H1 (cell line): ENCODE results near the gene MRGPRX2. TPM values are rescaled to one million over a fixed set of nuclear protein-coding genes. Genes with fewer than 3 reads are reported as not detected.

Experiments
- CTCF ChIA-PET: fragments of 300-600 bp; sonication (Branson Sonifier 250); formaldehyde crosslinking; loops from one replicate; lab custom pipeline; 2021; ENCODE audit not compliant: partially characterized antibody; lab: Charles Lee
- POLR2A ChIA-PET: fragments of 300-600 bp; sonication (Branson Sonifier 250); formaldehyde crosslinking; loops from one replicate; lab custom pipeline; 2021; ENCODE audit warnings: inconsistent platforms; ENCODE audit not compliant: partially characterized antibody; lab: Charles Lee
- DNase-seq, 2 experiments: peaks; one replicate each; pipeline versions ENCODE4 v3.0.0 to v3.0.0-alpha.2; 2010 to 2022; ENCODE audit warnings: low spot score in 2 of 2, low read depth in 1 of 2, mixed read lengths in 1 of 2
- FAIRE-seq: peaks from 2 replicates; lab custom pipeline; 2011; peaks lifted over from hg19 to GRCh38; lab: Jason Lieb, UNC
- H2AFZ ChIP-seq: 2 replicates; pipeline ENCODE4 v1.8.1; 2012; ENCODE audit warnings: low read length, inconsistent platforms
- H2AK5ac ChIP-seq: 2 replicates; pipeline ENCODE4 v1.6.1; 2013; ENCODE audit warnings: low read depth, low read length
- H2BK120ac ChIP-seq: replicated peaks from 2 replicates; pipeline ENCODE3; 2013; ENCODE audit warnings: low read depth, low read length, inconsistent platforms
- H2BK12ac ChIP-seq: 2 replicates; pipeline ENCODE4 v1.6.1; 2013; ENCODE audit warnings: low read depth, low read length
- H2BK15ac ChIP-seq: 2 replicates; pipeline ENCODE4 v1.6.1; 2013; ENCODE audit warnings: low read length
- H2BK20ac ChIP-seq: 2 replicates; pipeline ENCODE4 v1.6.1; 2013; ENCODE audit warnings: low read length
- H2BK5ac ChIP-seq: 2 replicates; pipeline ENCODE4 v1.6.1; 2013; ENCODE audit warnings: low read depth, low read length
- H3K14ac ChIP-seq: 2 replicates; pipeline ENCODE4 v1.6.1; 2013; ENCODE audit warnings: inconsistent platforms; ENCODE audit not compliant: insufficient read length
- H3K18ac ChIP-seq: 2 replicates; pipeline ENCODE4 v1.6.1; 2013; ENCODE audit warnings: low read length; ENCODE audit errors: extremely low read depth
- H3K23ac ChIP-seq: 2 replicates; pipeline ENCODE4 v1.6.1; 2013; ENCODE audit warnings: inconsistent platforms; ENCODE audit not compliant: insufficient read length
- H3K23me2 ChIP-seq: 2 replicates; pipeline ENCODE4 v1.6.1; 2013; ENCODE audit warnings: low read depth, low read length
- H3K27ac ChIP-seq: 2 replicates; pipeline ENCODE4 v1.6.1; 2011; ENCODE audit warnings: low read depth, low read length, inconsistent platforms
- H3K27me3 ChIP-seq, 4 experiments: replicated peaks in 1 of 4; 1 replicate in 1 of 4; 2 replicates in 3 of 4; pipeline versions ENCODE4 v1.6.1 to v1.8.1; 2011 to 2013; ENCODE audit warnings: low read length in 3 of 4, mild to moderate bottlenecking in 3 of 4, inconsistent platforms in 2 of 4, mixed read lengths in 2 of 4, moderate library complexity in 1 of 4; ENCODE audit not compliant: control insufficient read depth in 3 of 4, insufficient read depth in 3 of 4; ENCODE audit errors: extremely low read depth in 1 of 4
- H3K36me3 ChIP-seq, 4 experiments: 2 replicates each; pipeline versions ENCODE4 v1.6.1 to v1.8.1; 2011 to 2013; ENCODE audit warnings: mild to moderate bottlenecking in 4 of 4, low read length in 3 of 4, moderate library complexity in 2 of 4, control low read depth in 1 of 4, inconsistent platforms in 1 of 4; ENCODE audit not compliant: insufficient read depth in 4 of 4, control insufficient read depth in 2 of 4
- H3K4ac ChIP-seq: replicated peaks from 2 replicates; pipeline ENCODE3; 2013; ENCODE audit warnings: low read length, low read depth, mixed read lengths, inconsistent platforms; ENCODE audit not compliant: insufficient read length
- H3K4me1 ChIP-seq, 4 experiments: replicated peaks in 1 of 4; 1 replicate in 1 of 4; 2 replicates in 3 of 4; pipeline versions ENCODE4 v1.6.1 to v1.8.1; 2011 to 2013; ENCODE audit warnings: low read length in 3 of 4, inconsistent platforms in 2 of 4, mixed read lengths in 1 of 4; ENCODE audit not compliant: insufficient read depth in 4 of 4, control insufficient read depth in 3 of 4
- H3K4me2 ChIP-seq, 2 experiments: 2 replicates each; pipeline versions ENCODE4 v1.6.1 to v1.8.1; 2011 to 2013; ENCODE audit warnings: low read depth in 2 of 2, low read length in 2 of 2, control low read depth in 1 of 2, inconsistent platforms in 1 of 2, mild to moderate bottlenecking in 1 of 2; ENCODE audit not compliant: insufficient read depth in 1 of 2
- H3K4me3 ChIP-seq, 4 experiments: fragments of 200-600, 300-600 bp in 1 of 4; sonication (generic), shearing (Covaris generic), sonication (Bioruptor Twin) in 1 of 4; 2 replicates each; pipeline versions ENCODE4 v1.5.1 to v1.8.1; 2011 to 2016; ENCODE audit warnings: low read length in 4 of 4, low read depth in 3 of 4, control low read depth in 2 of 4, inconsistent platforms in 2 of 4, mild to moderate bottlenecking in 2 of 4, mixed read lengths in 1 of 4, moderate library complexity in 1 of 4; ENCODE audit not compliant: insufficient read depth in 2 of 4; ENCODE audit errors: extremely low read depth in 1 of 4
- H3K56ac ChIP-seq: replicated peaks from 2 replicates; pipeline ENCODE3; 2013; ENCODE audit warnings: low read depth, mild to moderate bottlenecking, mixed read lengths, low read length, inconsistent platforms; ENCODE audit not compliant: insufficient read length
- H3K79me1 ChIP-seq: 2 replicates; pipeline ENCODE4 v1.6.1; 2013; ENCODE audit warnings: low read depth, low read length, control low read depth
- H3K79me2 ChIP-seq, 2 experiments: 2 replicates each; pipeline versions ENCODE4 v1.6.1 to v1.8.1; 2012 to 2013; ENCODE audit warnings: low read length in 2 of 2, mild to moderate bottlenecking in 2 of 2, inconsistent platforms in 1 of 2; ENCODE audit not compliant: insufficient read depth in 2 of 2, control insufficient read depth in 1 of 2
- H3K9ac ChIP-seq, 4 experiments: replicated peaks in 1 of 4; 1 replicate in 1 of 4; 2 replicates in 3 of 4; pipeline versions ENCODE4 v1.6.1 to v1.8.1; 2011 to 2013; ENCODE audit warnings: low read depth in 3 of 4, low read length in 3 of 4, control low read depth in 2 of 4, mild to moderate bottlenecking in 2 of 4, moderate library complexity in 2 of 4, inconsistent platforms in 1 of 4; ENCODE audit errors: extremely low read depth in 1 of 4
- H3K9me3 ChIP-seq, 2 experiments: 2 replicates each; pipeline versions ENCODE4 v1.6.1 to v1.8.1; 2012 to 2013; ENCODE audit warnings: mild to moderate bottlenecking in 2 of 2, moderate library complexity in 2 of 2, control low read depth in 1 of 2, inconsistent platforms in 1 of 2, low read depth in 1 of 2, low read length in 1 of 2, mixed read lengths in 1 of 2; ENCODE audit not compliant: insufficient read depth in 2 of 2
- H4K20me1 ChIP-seq, 2 experiments: replicated peaks in 1 of 2; 2 replicates each; pipeline versions ENCODE3 to v1.8.1; 2011 to 2013; ENCODE audit warnings: inconsistent platforms in 2 of 2, low read length in 2 of 2, mild to moderate bottlenecking in 1 of 2; ENCODE audit not compliant: insufficient read depth in 2 of 2, control insufficient read depth in 1 of 2
- H4K5ac ChIP-seq: 2 replicates; pipeline ENCODE4 v1.6.1; 2013; ENCODE audit warnings: low read length, low read depth, mixed read lengths, inconsistent platforms; ENCODE audit not compliant: insufficient read length
- H4K8ac ChIP-seq: 2 replicates; pipeline ENCODE4 v1.8.0; 2013; ENCODE audit warnings: mild to moderate bottlenecking, moderate library complexity, low read length, inconsistent platforms; ENCODE audit not compliant: insufficient read depth; ENCODE audit errors: extremely low read depth
- H4K91ac ChIP-seq: replicated peaks from 2 replicates; pipeline ENCODE3; 2013; ENCODE audit warnings: low read length, mixed read lengths, inconsistent platforms; ENCODE audit not compliant: insufficient read length
- FOSL1 ChIP-seq: IDR thresholded peaks from 2 replicates; pipeline ENCODE4 v1.6.1; 2011; ENCODE audit warnings: mild to moderate bottlenecking, low read depth, low read length, moderate library complexity; ENCODE audit not compliant: insufficient read depth
- JUN ChIP-seq: IDR thresholded peaks from 2 replicates; pipeline ENCODE4 v1.6.1; 2011; ENCODE audit warnings: low read depth, mild to moderate bottlenecking, improper control_type of control experiment, low read length
- POLR2AphosphoS5 ChIP-seq: IDR thresholded peaks from 2 replicates; pipeline ENCODE4 v1.6.1; 2011; ENCODE audit warnings: low read depth, low read length
- SIX5 ChIP-seq: IDR thresholded peaks from 2 replicates; pipeline ENCODE4 v1.6.1; 2011; ENCODE audit warnings: mild to moderate bottlenecking, low read depth, low read length
- SP1 ChIP-seq: IDR thresholded peaks from 2 replicates; pipeline ENCODE4 v1.6.1; 2011; ENCODE audit warnings: low read depth, low read length
- SRF ChIP-seq: IDR thresholded peaks from 2 replicates; pipeline ENCODE4 v1.6.1; 2011; ENCODE audit warnings: mild to moderate bottlenecking, low read depth, low read length, moderate library complexity
- TAF1 ChIP-seq: IDR thresholded peaks from 2 replicates; pipeline ENCODE4 v1.6.1; 2011; ENCODE audit warnings: mild to moderate bottlenecking, low read depth, low read length
- TEAD4 ChIP-seq: IDR thresholded peaks from 2 replicates; pipeline ENCODE4 v1.6.1; 2012; ENCODE audit warnings: low read depth, low read length, inconsistent platforms, mixed read lengths
- WGBS, 2 experiments: shearing (Covaris generic) in 1 of 2; methylation state at CpG; one replicate each; pipeline versions ENCODE4 v1.1.6 to v1.1.7; 2013 to 2015; ENCODE audit warnings: low lambda C conversion rate in 2 of 2, mixed read lengths in 2 of 2, inconsistent platforms in 1 of 2, low coverage in 1 of 2, missing lambda C conversion rate in 1 of 2; ENCODE audit not compliant: insufficient replicate concordance in 2 of 2, insufficient coverage in 1 of 2, insufficient read length in 1 of 2; ENCODE audit errors: extremely low coverage in 1 of 2, missing lambda C conversion rate in 1 of 2; 5-methylcytosine and 5-hydroxymethylcytosine counted together
- polyA plus RNA-seq, 7 experiments: library from polyadenylated mRNA; depleted of rRNA in 3 of 7; stranded (reverse) in 5 of 7; unstranded in 2 of 7; fragments of >200 nt in 5 of 7; fragments of 200-250 nt in 2 of 7; gene quantifications; 1 replicate in 5 of 7; 2 replicates in 1 of 7; 4 replicates in 1 of 7; pipeline versions ENCODE4 v1.2.1 to v1.2.3, GENCODE V29; 2011 to 2013; ENCODE audit warnings: missing spikeins in 2 of 7, mixed read lengths in 2 of 7
- total RNA-seq: library from RNA; stranded (reverse); fragmentation: NEBNext Ultra II Directional; extraction: Animal tissue kit (Norgen Biotek cat#: 25700); gene quantifications from 2 replicates; pipeline ENCODE4 v1.2.1, GENCODE V29; 2021

MRGPRX2 gene
- total and polyA plus RNA-seq, 2 of the 8 experiments (the other 6 are each of a cell fraction or from before 2014, with no cell fraction given), result not detected

- H3K4me3 ChIP-seq, result no peak overlapping the region
- H2BK12ac ChIP-seq, result no peak overlapping the region
- H3K23me2 ChIP-seq, result no peaks in the 10 kb centered on the region; the same call in 1 of the 2 replicates
- no peak overlapping the region for H2BK20ac ChIP-seq
- no peak overlapping the region for H3K27ac ChIP-seq
- no peak for TF ChIP-seq SP1
- no peak for TF ChIP-seq POLR2AphosphoS5
- TF ChIP-seq FOSL1, result no peak
- TF ChIP-seq TEAD4, result no peak
- no peak for TF ChIP-seq SIX5
- no peak for TF ChIP-seq JUN
- no peak for TF ChIP-seq SRF
- no peak for TF ChIP-seq TAF1
- no peak overlapping the region for H4K5ac ChIP-seq
- H3K4ac ChIP-seq, result no peak overlapping the region
- no peak overlapping the region for H3K14ac ChIP-seq
- H4K91ac ChIP-seq, result no peak overlapping the region
- no peak overlapping the region for H2BK120ac ChIP-seq
- no peaks in the 10 kb centered on the region for H4K20me1 ChIP-seq
- H3K9me3 ChIP-seq, result no peaks in the 10 kb centered on the region
- H2AK5ac ChIP-seq, result no peak overlapping the region
- no peak overlapping the region for H3K4me2 ChIP-seq
- H3K18ac ChIP-seq, result no peak overlapping the region
- H3K79me2 ChIP-seq, result no peaks in the 10 kb centered on the region
- H2AFZ ChIP-seq, result no peak overlapping the region
- FAIRE-seq (no peak), DNase-seq (no peak)
- ChIA-PET CTCF (interaction anchor here (1.5 to 5.1 kb wide), 3 partner anchors 9 to 20 kb away, joined by 3 to 34 read pairs (median 7); no protein-coding TSS in a partner anchor), POLR2A (no interaction called here)
- no peak overlapping the region for H3K9ac ChIP-seq
- no peaks in the 10 kb centered on the region for H3K36me3 ChIP-seq
- no peak overlapping the region for H4K8ac ChIP-seq
- H2BK15ac ChIP-seq, result no peak overlapping the region
- H3K27me3 ChIP-seq, result no peaks in the 10 kb centered on the region
- 83% methylated on average over 4 of the region's 4 CpGs; no CpG with 5 or more reads in 1 of the 2 experiments for WGBS, 2 experiments
- H3K4me1 ChIP-seq, result no peaks in the 10 kb centered on the region
- H3K56ac ChIP-seq, result no peak overlapping the region
- no peak overlapping the region for H3K23ac ChIP-seq
- H3K79me1 ChIP-seq, result no peaks in the 10 kb centered on the region; the same call in 1 of the 2 replicates
- H2BK5ac ChIP-seq, result no peak overlapping the region
Measured at GRCh38 chr11:19088791-19089190, 28.3 kb upstream of the MRGPRX2 start.
